HepG2 (cell line): ENCODE data around the gene SPHK1. TPM values are rescaled to one million over a fixed set of nuclear protein-coding genes. Genes with fewer than 3 reads are reported as not detected.

Experiments used
- AHDC1 ChIP-seq: sonication (generic); formaldehyde crosslinking; IDR thresholded peaks from 2 replicates; pipeline ENCODE4 v1.5.1; 2020; ENCODE audit warnings: mild to moderate bottlenecking, missing genetic modification reagents, borderline replicate concordance
- BRF2 ChIP-seq: sonication (generic); formaldehyde crosslinking; IDR thresholded peaks from 2 replicates; pipeline ENCODE4 v1.8.1; 2022; ENCODE audit warnings: mild to moderate bottlenecking, missing genetic modification reagents
- CHD4 ChIP-seq: fragments of 200-600 bp; sonication (generic); IDR thresholded peaks from 2 replicates; pipeline ENCODE4 v1.7.0; 2017; ENCODE audit warnings: mild to moderate bottlenecking, low read length, borderline replicate concordance
- EED ChIP-seq: sonication (generic); formaldehyde crosslinking; IDR thresholded peaks from 2 replicates; pipeline ENCODE4 v1.5.0; 2020; ENCODE audit warnings: mild to moderate bottlenecking, missing genetic modification reagents
- HMG20A ChIP-seq: IDR thresholded peaks from 2 replicates; pipeline ENCODE4 v1.6.1; 2016; ENCODE audit warnings: borderline replicate concordance
- PATZ1 ChIP-seq: sonication (generic); formaldehyde crosslinking; IDR thresholded peaks from 2 replicates; pipeline ENCODE4 v1.4.0; 2020; ENCODE audit warnings: missing genetic modification reagents
- REL ChIP-seq: sonication (generic); formaldehyde crosslinking; conservative IDR thresholded peaks from 2 replicates; pipeline ENCODE4 v1.8.0; 2022; ENCODE audit warnings: mild to moderate bottlenecking, missing genetic modification reagents, moderate library complexity
- SMARCC2 ChIP-seq: fragments of 450-650 bp; IDR thresholded peaks from 2 replicates; pipeline ENCODE4 v1.6.1; 2017; ENCODE audit warnings: antibody characterized with exemption, mild to moderate bottlenecking
- THAP11 ChIP-seq: IDR thresholded peaks from 2 replicates; pipeline ENCODE4 v1.6.1; 2016; ENCODE audit warnings: missing biosample characterization, missing genetic modification reagents
- U2AF1 ChIP-seq: fragments of 200-400 bp; formaldehyde crosslinking; optimal IDR thresholded peaks from 2 replicates; pipeline ENCODE3; 2017; ENCODE audit warnings: mild to moderate bottlenecking, low read depth, low read length
- YEATS2 ChIP-seq: sonication (generic); formaldehyde crosslinking; IDR thresholded peaks from 2 replicates; pipeline ENCODE4 v1.4.0; 2020; ENCODE audit warnings: missing genetic modification reagents, borderline replicate concordance
- ZBTB20 ChIP-seq: sonication (generic); formaldehyde crosslinking; IDR thresholded peaks from 2 replicates; pipeline ENCODE4 v1.8.1; 2023; ENCODE audit warnings: missing genetic modification reagents, low read depth, mild to moderate bottlenecking, borderline replicate concordance
- ZFY ChIP-seq: sonication (generic); formaldehyde crosslinking; IDR thresholded peaks from 2 replicates; pipeline ENCODE4 v1.4.0; 2020; ENCODE audit warnings: missing genetic modification reagents
- ZNF546 ChIP-seq: sonication (generic); formaldehyde crosslinking; conservative IDR thresholded peaks from 2 replicates; pipeline ENCODE4 v1.8.1; 2023; ENCODE audit warnings: mild to moderate bottlenecking, missing genetic modification reagents
- ZNF639 ChIP-seq: conservative IDR thresholded peaks from 2 replicates; pipeline ENCODE4 v1.6.1; 2018; ENCODE audit warnings: missing genetic modification reagents
- ZNF660 ChIP-seq: sonication (generic); formaldehyde crosslinking; IDR thresholded peaks from 2 replicates; pipeline ENCODE4 v1.5.1; 2020; ENCODE audit warnings: mild to moderate bottlenecking, low read depth, missing genetic modification reagents, borderline replicate concordance
- polyA plus RNA-seq, 8 experiments: library from polyadenylated mRNA; depleted of rRNA in 3 of 8; stranded (reverse) in 7 of 8; unstranded in 1 of 8; fragments of >200 nt; fragmentation: Illumina TruSeq in 4 of 8; extraction: Trizol in 4 of 8; gene quantifications; 2 replicates each; pipeline versions ENCODE4 v1.2.1 to v1.2.3, GENCODE V29; 2011 to 2016; ENCODE audit warnings: low read depth in 4 of 8, missing spikeins in 1 of 8, mixed read lengths in 1 of 8; ENCODE audit not compliant: insufficient read depth in 1 of 8
- total RNA-seq, 5 experiments: library from RNA; depleted of rRNA; stranded (reverse); fragments of >200 nt; fragmentation: Illumina TruSeq; extraction: Trizol; gene quantifications; 2 replicates each; pipeline ENCODE4 v1.2.3, GENCODE V29; 2016; ENCODE audit warnings: low read depth in 1 of 5
- TF ChIP-seq, protein P1 (sequence below): sonication (generic); formaldehyde crosslinking; IDR thresholded peaks from 2 replicates; pipeline ENCODE4 v1.5.0; 2020; ENCODE audit warnings: missing genetic modification reagents

Gene SPHK1
- total and polyA plus RNA-seq, 2 of the 13 experiments (the other 11 are each of a cell fraction or from before 2014, with no cell fraction given) = 129 to 160 TPM

DNA sequence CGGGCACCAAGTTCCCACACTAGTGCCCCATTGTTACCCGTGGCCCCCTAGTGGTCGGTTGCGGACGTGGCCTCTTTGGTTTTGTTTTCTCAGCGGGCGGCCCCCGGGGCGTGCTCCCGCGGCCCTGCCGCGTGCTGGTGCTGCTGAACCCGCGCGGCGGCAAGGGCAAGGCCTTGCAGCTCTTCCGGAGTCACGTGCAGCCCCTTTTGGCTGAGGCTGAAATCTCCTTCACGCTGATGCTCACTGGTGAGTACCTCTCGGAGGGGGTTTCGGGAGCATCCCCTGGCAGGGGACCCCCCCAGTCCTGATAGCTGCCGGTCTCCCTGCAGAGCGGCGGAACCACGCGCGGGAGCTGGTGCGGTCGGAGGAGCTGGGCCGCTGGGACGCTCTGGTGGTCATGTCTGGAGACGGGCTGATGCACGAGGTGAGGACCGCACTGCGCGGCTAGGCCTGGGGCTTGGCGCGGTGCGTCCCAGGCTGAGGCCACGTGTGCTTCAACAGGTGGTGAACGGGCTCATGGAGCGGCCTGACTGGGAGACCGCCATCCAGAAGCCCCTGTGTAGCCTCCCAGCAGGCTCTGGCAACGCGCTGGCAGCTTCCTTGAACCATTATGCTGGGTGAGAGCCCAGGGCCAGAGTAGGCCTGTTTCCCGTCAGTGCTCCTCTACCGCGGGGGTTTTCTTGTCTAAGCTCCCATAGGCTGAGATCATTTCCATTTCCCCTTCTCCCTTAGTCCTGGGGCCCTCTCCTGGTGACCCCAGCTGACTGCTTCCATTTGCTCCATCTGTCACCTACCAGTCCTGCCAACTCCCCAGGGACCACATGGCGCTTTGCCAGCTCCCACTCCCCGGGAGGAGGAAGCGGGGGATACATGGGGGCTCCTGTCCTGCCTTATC is 1.7 kb downstream of the SPHK1 start (continued):
- TF ChIP-seq PATZ1 (CRISPR knock-in tag) (peak; percentile 96), ZNF546 (CRISPR knock-in tag) (peak; percentile 97; the same call in 1 of the 2 replicates), EED (CRISPR knock-in tag) (peak; percentile 18; the same call in 1 of the 2 replicates), HMG20A (CRISPR knock-in tag) (peak; percentile 20; the same call in 1 of the 2 replicates), CHD4 (no peak), REL (CRISPR knock-in tag) (peak; percentile 90), SMARCC2 (no peak), ZNF639 (CRISPR knock-in tag) (peak; percentile 74), YEATS2 (CRISPR knock-in tag) (0 out of 2 replicates have a peak, but pooled peaks have one; percentile 81), U2AF1 (no peak), ZNF660 (CRISPR knock-in tag) (no peak), AHDC1 (no peak), BRF2 (peak; percentile 99), THAP11 (CRISPR knock-in tag) (peak; percentile 76), ZFY (peak; percentile 96), ZBTB20 (CRISPR knock-in tag) (peak; percentile 93)
- TF ChIP-seq, protein P1, sequence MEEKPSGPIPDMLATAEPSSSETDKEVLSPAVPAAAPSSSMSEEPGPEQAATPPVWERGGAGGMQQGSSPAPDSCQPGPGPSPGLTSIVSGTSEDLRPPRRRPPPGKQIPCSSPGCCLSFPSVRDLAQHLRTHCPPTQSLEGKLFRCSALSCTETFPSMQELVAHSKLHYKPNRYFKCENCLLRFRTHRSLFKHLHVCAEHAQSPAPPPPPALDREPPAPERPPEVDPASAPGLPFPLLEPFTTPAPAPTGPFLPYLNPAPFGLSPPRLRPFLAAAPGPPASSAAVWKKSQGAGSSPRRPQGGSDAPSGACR = peak; percentile 94
